HepG2 (cell line): ENCODE measurements around the gene METTL1. TPM values are rescaled to one million over a fixed set of nuclear protein-coding genes. Genes with fewer than 3 reads are reported as not detected.
A peak's percentile ranks its signal among the peaks of the same experiment; 100 is the strongest.
"Not testable (repeated sequence)": the region's sequence is repeated elsewhere in the genome, so short reads cannot be mapped to it uniquely, and the experiment has no call there.

Experiments used
- ATAC-seq: fragments of 200-7000 bp; cut with Tn5 transposase; 3 replicates; pipeline ENCODE4 v1.9.1; 2020; ENCODE audit warnings: mild to moderate bottlenecking, moderate library complexity
- BruUV-seq: library from RNA; stranded (reverse); fragments of 400-500 nt; replicated peaks from 2 replicates; lab custom pipeline; 2021; lab: Mats Ljungman, UMichigan
- CTCF ChIA-PET: fragments of 300-600 bp; formaldehyde crosslinking; extraction: SDS; loops from one replicate; lab custom pipeline; 2021; ENCODE audit warnings: low total read pairs, inconsistent platforms, low intra/inter-chr PET ratio; lab: Yijun Ruan, JAX
- POLR2A ChIA-PET: fragments of 350-600 bp; sonication (Branson Sonifier 250); formaldehyde crosslinking; loops from one replicate; lab custom pipeline; 2020; ENCODE audit warnings: antibody characterized with exemption, inconsistent platforms; lab: Yijun Ruan, JAX
- DNase-seq: peaks from one replicate; pipeline ENCODE4 v3.0.0-alpha.2; 2015; ENCODE audit warnings: low spot score
- FAIRE-seq: peaks from 3 replicates; lab custom pipeline; 2011; peaks lifted over from hg19 to GRCh38; lab: Jason Lieb, UNC
- H2AFZ ChIP-seq: one replicate; pipeline ENCODE4 v1.6.1; 2011; ENCODE audit warnings: low read length, inconsistent platforms
- H3K27ac ChIP-seq: fragments of 300-600 bp; 3 replicates; pipeline ENCODE4 v1.8.0; 2011; ENCODE audit warnings: mixed run types, mild to moderate bottlenecking, mixed read lengths, low read length, inconsistent platforms; ENCODE audit not compliant: insufficient read depth; ENCODE audit errors: extremely low read length
- H3K27me3 ChIP-seq, 2 experiments: fragments of 200-600 bp in 1 of 2; 2 replicates in 1 of 2; 3 replicates in 1 of 2; pipeline versions ENCODE4 v1.6.0 to v1.8.0; 2011; ENCODE audit warnings: low read length in 2 of 2, mild to moderate bottlenecking in 2 of 2, moderate library complexity in 2 of 2, inconsistent platforms in 1 of 2; ENCODE audit not compliant: insufficient read depth in 2 of 2, control insufficient read depth in 1 of 2
- H3K36me3 ChIP-seq, 2 experiments: fragments of 200-600 bp in 1 of 2; replicated peaks in 1 of 2; 2 replicates in 1 of 2; 3 replicates in 1 of 2; pipeline versions ENCODE4 v1.5.1 to v1.8.0; 2011; ENCODE audit warnings: low read length in 2 of 2, inconsistent platforms in 1 of 2; ENCODE audit not compliant: insufficient read depth in 2 of 2, control insufficient read depth in 1 of 2
- H3K4me1 ChIP-seq: 2 replicates; pipeline ENCODE4 v1.5.1; 2012; ENCODE audit warnings: low read length, inconsistent platforms; ENCODE audit not compliant: insufficient read depth
- H3K4me2 ChIP-seq: 2 replicates; pipeline ENCODE4 v1.6.0; 2011; ENCODE audit warnings: low read depth, low read length, inconsistent platforms
- H3K4me3 ChIP-seq, 3 experiments: fragments of 200-600 bp in 1 of 3; sonication (generic), shearing (Covaris generic) in 1 of 3; replicated peaks in 1 of 3; 2 replicates each; pipeline ENCODE4 v1.5.1; 2011 to 2016; ENCODE audit warnings: low read length in 3 of 3, inconsistent platforms in 2 of 3, low read depth in 2 of 3, mild to moderate bottlenecking in 2 of 3, control low read depth in 1 of 3, mixed read lengths in 1 of 3; ENCODE audit not compliant: insufficient read depth in 1 of 3
- H3K79me2 ChIP-seq: one replicate; pipeline ENCODE4 v1.6.1; 2011; ENCODE audit warnings: low read length, inconsistent platforms; ENCODE audit not compliant: insufficient read depth
- H3K9ac ChIP-seq: 2 replicates; pipeline ENCODE4 v1.6.0; 2011; ENCODE audit warnings: mild to moderate bottlenecking, low read depth, low read length, inconsistent platforms; ENCODE audit not compliant: insufficient read depth
- H3K9me3 ChIP-seq: 2 replicates; pipeline ENCODE4 v1.5.1; 2012; ENCODE audit warnings: mild to moderate bottlenecking, low read length
- H4K20me1 ChIP-seq: 2 replicates; pipeline ENCODE4 v1.6.0; 2011; ENCODE audit warnings: inconsistent platforms, mild to moderate bottlenecking, low read length, moderate library complexity; ENCODE audit not compliant: insufficient read depth
- AGO2 ChIP-seq: fragments of 200-400 bp; formaldehyde crosslinking; optimal IDR thresholded peaks from 2 replicates; pipeline ENCODE3; 2017; ENCODE audit warnings: mild to moderate bottlenecking, low read depth, low read length, moderate library complexity
- KLF13 ChIP-seq: sonication (generic); formaldehyde crosslinking; IDR thresholded peaks from 2 replicates; pipeline ENCODE4 v1.4.0; 2020; ENCODE audit warnings: mild to moderate bottlenecking, missing genetic modification reagents
- WGBS: methylation state at CpG from one replicate; pipeline ENCODE4 v1.1.6; 2017; ENCODE audit warnings: low lambda C conversion rate; 5-methylcytosine and 5-hydroxymethylcytosine counted together
- in situ Hi-C: cut with HindIII; loops from 2 replicates; pipeline ENCODE4 v1.10.0; 2017; ENCODE audit warnings: low pct_unique_long_range_greater_than_20kb; ENCODE audit not compliant: extremely low pct_ligation_motif_present
- intact Hi-C: fragments of 100-400 bp; cut with micrococcal nuclease; formaldehyde crosslinking; loops from one replicate; pipeline ENCODE4 v1.10.0; 2022; ENCODE audit not compliant: unreplicated experiment
- polyA plus RNA-seq, 8 experiments: library from polyadenylated mRNA; depleted of rRNA in 3 of 8; stranded (reverse) in 7 of 8; unstranded in 1 of 8; fragments of >200 nt; fragmentation: Illumina TruSeq in 4 of 8; extraction: Trizol in 4 of 8; gene quantifications; 2 replicates each; pipeline versions ENCODE4 v1.2.1 to v1.2.3, GENCODE V29; 2011 to 2016; ENCODE audit warnings: low read depth in 4 of 8, missing spikeins in 1 of 8, mixed read lengths in 1 of 8; ENCODE audit not compliant: insufficient read depth in 1 of 8
- total RNA-seq, 5 experiments: library from RNA; depleted of rRNA; stranded (reverse); fragments of >200 nt; fragmentation: Illumina TruSeq; extraction: Trizol; gene quantifications; 2 replicates each; pipeline ENCODE4 v1.2.3, GENCODE V29; 2016; ENCODE audit warnings: low read depth in 1 of 5

The METTL1 gene
- total and polyA plus RNA-seq, 2 of the 13 experiments (the other 11 are each of a cell fraction or from before 2014, with no cell fraction given) = 34.7 to 36.9 TPM

GRCh38 chr12:57722716-57723629 lies 48.9 kb downstream of the METTL1 start:
- H3K79me2 ChIP-seq = no peaks in the 10 kb centered on the region
- ChIA-PET CTCF (no interaction called here), POLR2A (no interaction called here)
- DNase-seq (no peak), ATAC-seq (no peak), FAIRE-seq (no peak)
- in situ Hi-C loops = no loop called here
- peaks cover 8 to 31% of the 10 kb centered on the region in 2 experiments for H3K36me3 ChIP-seq
- peak; percentile 58 for TF ChIP-seq AGO2
- TF ChIP-seq KLF13 (CRISPR knock-in tag) = no peak
- H3K4me3 ChIP-seq = no peak overlapping the region
- no peak overlapping the region for H3K4me2 ChIP-seq
- WGBS = 68% methylated on average over 10 of the region's 11 CpGs
- H2AFZ ChIP-seq = no peak overlapping the region
- BruUV-seq = no TSS peak
- H3K27ac ChIP-seq = no peak overlapping the region
- intact Hi-C loops = no loop called here
- H3K4me1 ChIP-seq = peaks cover 9% of the 10 kb centered on the region; the same call in 1 of the 2 replicates
- no peaks in the 10 kb centered on the region for H3K9me3 ChIP-seq
- H3K9ac ChIP-seq = no peak overlapping the region
- no peaks in the 10 kb centered on the region for H4K20me1 ChIP-seq
- H3K27me3 ChIP-seq = no peaks in the 10 kb centered on the region; a peak in 1 of 5 replicates

DNA sequence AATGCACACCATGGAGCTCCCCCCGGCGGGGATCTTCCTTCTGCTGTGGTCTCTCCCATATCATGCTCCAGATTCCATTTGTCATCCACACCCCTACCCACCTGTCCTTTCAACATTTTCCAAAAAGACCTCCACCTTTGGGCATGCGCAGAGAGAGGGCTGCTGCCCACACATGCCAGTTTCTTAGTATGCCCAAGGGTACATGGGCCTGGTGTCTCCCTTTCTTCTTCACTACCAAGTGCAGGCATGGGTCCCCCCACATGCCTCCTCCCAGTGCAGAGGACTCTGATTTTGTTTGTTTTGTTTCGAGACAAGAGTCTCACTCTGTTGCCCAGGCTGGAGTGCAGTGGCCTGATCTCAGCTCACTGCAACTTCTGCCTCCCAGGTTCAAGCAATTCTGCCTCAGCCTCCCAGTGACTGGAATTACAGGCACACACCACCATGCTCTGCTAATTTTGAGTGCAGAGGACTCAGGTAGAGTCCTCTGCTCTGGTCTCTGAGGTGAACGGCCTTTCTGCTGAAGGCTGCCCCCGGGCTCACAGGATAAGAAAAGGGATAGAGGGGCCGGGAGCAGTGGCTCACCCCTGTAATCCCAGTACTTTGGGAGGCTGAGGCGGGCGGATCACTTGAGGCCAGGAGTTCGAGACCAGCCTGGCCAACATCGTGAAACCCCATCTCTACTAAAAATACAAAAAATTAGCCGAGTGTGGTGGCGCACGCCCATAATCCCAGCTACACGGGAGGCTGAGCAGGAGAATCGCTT lies 49.9 kb downstream of the METTL1 start:
- POLR2A ChIA-PET, CTCF ChIA-PET, H3K27me3 ChIP-seq, H3K9me3 ChIP-seq, H3K79me2 ChIP-seq, H3K9ac ChIP-seq, DNase-seq, H2AFZ ChIP-seq, H3K27ac ChIP-seq, H3K4me1 ChIP-seq, BruUV-seq, H4K20me1 ChIP-seq, ATAC-seq, H3K4me2 ChIP-seq, in situ Hi-C loops, FAIRE-seq, intact Hi-C loops, H3K4me3 ChIP-seq: not testable (repeated sequence)
- 95% methylated on average over 16 of the region's 16 CpGs for WGBS
- H3K36me3 ChIP-seq = peaks cover 9 to 36% of the 10 kb centered on the region in 2 experiments
